ENCODE data around the gene NELL1.

- no peak for TF ChIP-seq CTCF (IDR thresholded peaks at IDR 0.05; ENCODE audit: borderline replicate concordance, extremely low read depth, low read length, poor library complexity, severe bottlenecking)
- TF ChIP-seq EZH2 (IDR thresholded peaks at IDR 0.05; ENCODE audit: borderline replicate concordance, low read depth, low read length, severe bottlenecking) = no peak
Observed at GRCh38 chr11:21622995-21623394, 953.6 kb downstream of the NELL1 start.
